ENCODE measurements around the gene PLCD3.

Gene PLCD3

DNA sequence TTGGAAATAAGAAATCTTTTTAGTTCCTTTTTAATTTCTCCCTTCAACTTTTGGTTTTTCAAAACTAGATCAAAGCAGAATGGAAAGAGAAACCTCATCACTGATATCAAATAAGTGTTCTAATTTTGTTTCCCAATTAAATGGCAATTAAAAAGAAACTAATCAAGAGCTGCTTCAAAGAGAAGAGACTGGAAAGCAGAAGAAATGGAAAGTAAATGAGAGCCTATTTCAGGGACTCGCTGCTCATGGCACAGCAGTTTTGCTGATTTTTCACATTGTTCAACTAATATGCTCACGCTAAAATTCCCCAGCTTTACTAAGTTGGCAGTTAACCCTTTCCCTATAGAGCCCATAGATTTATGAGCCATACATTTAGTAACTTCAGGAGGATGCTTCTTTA, 64.7 kb downstream of the PLCD3 start:
- DNase-seq = no peak

DNA sequence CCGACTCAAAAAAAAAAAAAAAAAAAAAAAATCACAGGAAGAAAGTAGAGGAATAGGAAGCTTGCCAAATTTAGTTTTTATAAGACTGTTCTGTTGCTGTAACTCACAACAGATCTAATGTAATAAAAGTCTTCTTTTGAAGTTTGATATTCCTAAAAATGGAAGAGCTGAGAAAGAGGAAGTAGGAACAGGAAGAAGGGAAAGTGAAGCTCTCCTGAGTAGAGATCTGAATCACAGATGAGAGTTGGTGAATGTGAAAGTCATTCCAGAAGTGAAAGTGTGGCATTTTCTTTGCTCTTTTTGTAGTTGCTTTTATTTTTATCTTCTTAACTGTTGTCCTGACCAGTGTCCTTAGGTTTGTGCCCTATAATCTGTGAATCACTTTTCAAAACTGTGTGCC, 69.1 kb downstream of the PLCD3 start:
- no peak for DNase-seq

DNA sequence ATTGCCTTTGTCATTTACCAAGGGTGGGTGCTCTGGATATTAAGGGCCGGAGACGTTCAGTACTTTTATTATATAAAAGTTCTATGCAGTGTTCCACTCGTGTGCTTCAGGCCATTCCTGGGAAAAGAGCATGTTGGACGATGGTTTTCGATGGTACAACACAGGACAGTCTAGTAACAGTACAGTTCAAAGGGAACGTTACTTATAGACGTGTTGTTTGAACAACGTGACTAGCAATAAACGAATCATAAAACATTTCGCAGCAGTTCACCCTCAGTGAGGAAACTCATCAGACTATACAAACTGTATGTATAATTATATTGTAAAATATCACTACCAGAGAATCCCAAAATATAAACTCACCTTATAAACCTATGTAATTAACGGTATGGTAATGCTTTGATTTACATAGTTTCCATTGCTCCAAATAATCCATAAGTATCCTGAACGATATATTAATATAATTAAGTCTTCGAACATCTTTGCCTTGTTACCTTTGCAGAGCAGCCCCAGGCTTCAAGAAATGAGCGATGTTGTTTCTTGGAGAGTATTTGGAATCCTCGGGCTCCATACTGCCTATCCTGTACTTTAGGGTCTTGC, 70.6 kb downstream of the PLCD3 start:
- DNase-seq = no peak

DNA sequence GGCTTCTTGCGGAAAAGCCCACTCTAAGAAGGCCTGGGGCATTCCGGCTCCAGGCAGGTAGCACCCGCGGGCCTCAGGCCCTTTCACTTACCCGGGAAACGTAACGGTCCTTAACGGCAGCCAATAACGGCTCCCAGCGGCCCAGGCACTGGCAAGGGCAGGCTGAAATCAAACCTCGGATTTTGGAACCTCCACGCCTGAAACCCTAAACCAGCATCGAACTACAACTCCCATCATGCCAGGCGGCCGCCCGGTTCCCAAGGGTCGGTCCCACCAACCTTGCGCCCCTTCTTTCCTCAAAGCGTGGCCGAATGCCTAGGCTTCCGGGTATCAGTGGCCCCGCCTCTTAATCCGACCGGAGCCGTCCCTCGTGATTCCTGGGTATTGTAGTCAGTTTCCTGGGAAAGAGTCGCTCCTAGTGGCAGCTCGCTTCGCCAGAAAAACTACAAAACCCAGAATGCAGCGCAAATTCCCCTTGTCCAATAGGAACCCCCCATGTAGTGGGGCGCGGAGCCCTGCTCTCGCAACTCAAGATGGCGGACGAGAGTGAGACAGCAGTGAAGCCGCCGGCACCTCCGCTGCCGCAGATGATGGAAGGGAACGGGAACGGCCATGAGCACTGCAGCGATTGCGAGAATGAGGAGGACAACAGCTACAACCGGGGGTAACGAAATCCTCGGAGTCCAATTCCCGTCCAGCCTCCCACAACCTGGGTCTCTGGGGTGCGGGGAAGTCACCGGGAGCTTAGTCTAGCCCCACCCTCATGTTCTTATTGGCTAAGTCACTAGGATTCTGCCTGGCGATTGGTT, 71.3 kb downstream of the PLCD3 start, which contains the start of gene NMT1:
Gene NMT1 (plus strand): TSS at position 521 of the 809 bp plus-strand sequence. CDS start 13 bp downstream, at position 534.
- peak; percentile 96 for DNase-seq

DNA sequence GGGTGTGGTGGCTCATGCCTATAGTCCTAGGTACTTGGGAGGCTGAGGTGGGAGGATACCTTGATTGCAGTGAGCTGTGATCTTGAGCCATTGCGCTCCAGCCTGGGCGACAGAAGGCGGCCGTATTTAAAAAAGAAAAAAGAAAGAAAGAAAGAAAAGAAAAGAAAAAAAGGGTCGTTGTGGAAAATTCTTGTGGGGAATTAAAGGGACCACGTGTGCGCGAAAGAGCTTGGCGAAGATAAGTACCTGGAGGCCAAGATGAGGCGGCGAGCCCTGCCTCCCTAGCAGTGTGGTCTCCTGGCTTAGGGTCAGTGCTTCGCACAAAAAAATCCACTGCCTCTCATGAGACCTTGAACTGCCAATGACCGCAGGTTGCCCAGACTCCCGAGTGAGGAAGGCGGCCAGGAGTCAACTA, 71.9 kb downstream of the PLCD3 start:
- no peak for DNase-seq
